GM23248 (cell line): ENCODE results near the gene BLTP1. TPM values are rescaled to one million over a fixed set of nuclear protein-coding genes. Genes with fewer than 3 reads are reported as not detected.
"Not testable (repeated sequence)": the region's sequence is repeated elsewhere in the genome, so short reads cannot be mapped to it uniquely, and the experiment has no call there.

ENCODE experiments used
- DNase-seq: peaks from one replicate; pipeline ENCODE4 v3.0.0-alpha.2; 2015
- H2AFZ ChIP-seq: fragments of 200-600 bp; sonication (generic); 2 replicates; pipeline ENCODE4 v1.6.1; 2016; ENCODE audit warnings: antibody characterized with exemption
- H3F3A ChIP-seq: fragments of 200-600 bp; sonication (generic); 2 replicates; pipeline ENCODE4 v1.6.1; 2016; ENCODE audit warnings: mild to moderate bottlenecking, antibody characterized with exemption, mixed run types; ENCODE audit not compliant: insufficient read depth
- H3K27ac ChIP-seq: fragments of 200-600 bp; sonication (generic); 2 replicates; pipeline ENCODE4 v1.5.1; 2016; ENCODE audit warnings: mild to moderate bottlenecking
- H3K27me3 ChIP-seq: fragments of 200-600 bp; sonication (generic); replicated peaks from 2 replicates; pipeline ENCODE4 v1.6.1; 2016; ENCODE audit warnings: mild to moderate bottlenecking; ENCODE audit not compliant: insufficient read depth
- H3K36me3 ChIP-seq: fragments of 200-600 bp; sonication (generic); 2 replicates; pipeline ENCODE4 v1.6.1; 2016; ENCODE audit warnings: low read depth, mild to moderate bottlenecking
- H3K4me1 ChIP-seq: fragments of 200-600 bp; sonication (generic); 2 replicates; pipeline ENCODE4 v1.6.1; 2016; ENCODE audit warnings: mild to moderate bottlenecking; ENCODE audit not compliant: insufficient read depth
- H3K4me2 ChIP-seq: fragments of 200-600 bp; sonication (generic); one replicate; pipeline ENCODE4 v1.6.1; 2016; ENCODE audit warnings: mild to moderate bottlenecking; ENCODE audit not compliant: unreplicated experiment
- H3K4me3 ChIP-seq: fragments of 200-600 bp; sonication (generic); 2 replicates; pipeline ENCODE4 v1.5.1; 2016; ENCODE audit warnings: mild to moderate bottlenecking
- H3K79me2 ChIP-seq: fragments of 200-600 bp; sonication (generic); 2 replicates; pipeline ENCODE4 v1.6.1; 2016; ENCODE audit warnings: mild to moderate bottlenecking; ENCODE audit not compliant: insufficient read depth
- H3K9ac ChIP-seq: fragments of 200-600 bp; sonication (generic); 2 replicates; pipeline ENCODE4 v1.6.1; 2016; ENCODE audit warnings: mild to moderate bottlenecking
- H3K9me2 ChIP-seq: fragments of 200-600 bp; sonication (generic); 2 replicates; pipeline ENCODE4 v1.6.1; 2016; ENCODE audit warnings: mixed run types, mild to moderate bottlenecking, moderate library complexity; ENCODE audit not compliant: insufficient read depth
- H3K9me3 ChIP-seq: fragments of 200-600 bp; sonication (generic); one replicate; pipeline ENCODE4 v1.6.1; 2017; ENCODE audit warnings: low read depth
- H4K20me1 ChIP-seq: fragments of 200-600 bp; sonication (generic); 2 replicates; pipeline ENCODE4 v1.6.0; 2016; ENCODE audit not compliant: insufficient read depth
- EZH2 ChIP-seq: fragments of 200-600 bp; sonication (generic); IDR thresholded peaks from 2 replicates; pipeline ENCODE4 v1.6.1; 2018; ENCODE audit warnings: antibody characterized with exemption, mild to moderate bottlenecking; ENCODE audit not compliant: insufficient read depth, poor library complexity, severe bottlenecking
- EZH2phosphoT487 ChIP-seq: fragments of 200-600 bp; sonication (generic); IDR thresholded peaks from 2 replicates; pipeline ENCODE4 v1.6.1; 2018; ENCODE audit warnings: antibody characterized with exemption, moderate library complexity, mild to moderate bottlenecking, low read depth; ENCODE audit not compliant: insufficient read depth
- WGBS, 2 experiments: methylation state at CpG; one replicate each; pipeline ENCODE4 v1.1.6; 2015 to 2017; ENCODE audit warnings: low lambda C conversion rate in 2 of 2, low coverage in 1 of 2; ENCODE audit errors: missing lambda C conversion rate in 2 of 2; 5-methylcytosine and 5-hydroxymethylcytosine counted together
- in situ Hi-C: fragments of 300-500 bp; cut with MboI; formaldehyde crosslinking; loops from 2 replicates; pipeline ENCODE4 v1.15.0; 2020
- polyA plus RNA-seq: library from polyadenylated mRNA; unstranded; fragments of >200 nt; fragmentation: Nextera tagmentation; extraction: Ambion mirVana; gene quantifications from 2 replicates; pipeline ENCODE4 v1.2.1, GENCODE V29; 2016
- total RNA-seq: library from RNA; depleted of rRNA; stranded (reverse); fragments of >200 nt; shearing (Covaris generic); gene quantifications from 2 replicates; pipeline ENCODE4 v1.2.3, GENCODE V29; 2014; rRNA removed

BLTP1 gene
- total RNA-seq (41.7 and 62.7 TPM in 2 replicates), polyA plus RNA-seq (8.3 and 9.8 TPM in 2 replicates)

- Histone ChIP-seq H3K4me3 (peak within 1 kb of the TSS; percentile 94), H3K9me2 (no peaks in the 10 kb centered on the region), H3K36me3 (no peaks in the 10 kb centered on the region), H3K9me3 (no peaks in the 10 kb centered on the region), H3K27ac (peak within 1 kb of the TSS; percentile 64), H3K9ac (peak within 1 kb of the TSS; percentile 93), H2AFZ (peak within 1 kb of the TSS; percentile 100), H3K27me3 (no peaks in the 10 kb centered on the region), H3K79me2 (peaks cover 54% of the 10 kb centered on the region), H3K4me2 (peak within 1 kb of the TSS; percentile 93), H3K4me1 (peaks cover 13% of the 10 kb centered on the region), H3F3A (no peaks in the 10 kb centered on the region), H4K20me1 (no peaks in the 10 kb centered on the region)
- in situ Hi-C loops: no loop called here
- DNase-seq: peak; percentile 93
- TF ChIP-seq EZH2 (no peak), EZH2phosphoT487 (no peak)
- WGBS, 2 experiments: 0 to 1% methylated on average over 40 to 53 of the region's 53 CpGs
Measured at GRCh38 chr4:122151982-122152710, at the start of gene BLTP1. BLTP1 (plus strand) TSS chr4:122152331; CDS start chr4:122170648, 18,317 bp downstream.

DNA sequence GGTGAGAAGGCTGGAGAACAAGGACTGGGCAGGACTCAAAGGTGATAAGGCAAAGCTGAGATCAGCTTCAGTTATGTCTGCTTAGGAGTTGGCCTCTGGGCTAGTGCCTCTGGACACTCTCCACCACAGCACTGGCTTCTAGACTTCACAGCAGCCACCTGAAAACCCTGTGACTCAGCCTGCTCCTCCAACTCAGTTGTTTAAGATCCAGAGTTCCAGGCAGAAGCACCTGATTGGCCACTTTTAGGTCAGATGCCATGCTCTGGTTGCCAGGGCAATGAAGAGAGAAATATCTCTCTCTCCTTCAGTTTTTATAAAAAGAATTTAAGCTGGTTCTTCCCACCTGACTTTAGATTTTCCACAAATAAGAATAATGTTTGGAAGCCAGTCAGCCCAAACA lies 47.9 kb upstream of the BLTP1 start:
- no peaks in the 10 kb centered on the region for H3K9me2 ChIP-seq
- H3K4me3 ChIP-seq: no peak overlapping the region
- no peaks in the 10 kb centered on the region for H3F3A ChIP-seq
- no peaks in the 10 kb centered on the region for H3K36me3 ChIP-seq
- no peaks in the 10 kb centered on the region for H3K27me3 ChIP-seq
- H4K20me1 ChIP-seq: no peaks in the 10 kb centered on the region
- no peaks in the 10 kb centered on the region for H3K79me2 ChIP-seq
- H2AFZ ChIP-seq: no peak overlapping the region
- no peaks in the 10 kb centered on the region for H3K4me1 ChIP-seq
- no peak overlapping the region for H3K4me2 ChIP-seq
- no peaks in the 10 kb centered on the region for H3K9me3 ChIP-seq
- TF ChIP-seq EZH2phosphoT487 (no peak), EZH2 (no peak)
- in situ Hi-C loops: no loop called here
- H3K9ac ChIP-seq: no peak overlapping the region
- DNase-seq: no peak
- no peak overlapping the region for H3K27ac ChIP-seq

GRCh38 chr4:122107680-122108079 lies 44.5 kb upstream of the BLTP1 start:
- H4K20me1 ChIP-seq: no peaks in the 10 kb centered on the region
- in situ Hi-C loops: no loop called here

GRCh38 chr4:122110304-122110703 lies 41.8 kb upstream of the BLTP1 start:
- H3K9me3 ChIP-seq, H3F3A ChIP-seq, H4K20me1 ChIP-seq, H3K27ac ChIP-seq, H3K36me3 ChIP-seq, H3K4me3 ChIP-seq, in situ Hi-C loops, H2AFZ ChIP-seq, H3K4me1 ChIP-seq, H3K27me3 ChIP-seq, DNase-seq, H3K79me2 ChIP-seq, H3K9ac ChIP-seq, H3K9me2 ChIP-seq, H3K4me2 ChIP-seq: not testable (repeated sequence)
- WGBS, 2 experiments: 68 to 73% methylated on average over 14 of the region's 14 CpGs

More at GRCh38 chr4:122107680-122108079, 44.5 kb upstream of the BLTP1 start:
- Histone ChIP-seq H3K4me3 (no peak overlapping the region), H3K27ac (no peak overlapping the region), H3K4me2 (no peak overlapping the region), H3K4me1 (no peaks in the 10 kb centered on the region), H3K9ac (no peak overlapping the region), H2AFZ (no peak overlapping the region), H3K36me3 (no peaks in the 10 kb centered on the region), H3K9me2 (no peaks in the 10 kb centered on the region), H3K79me2 (no peaks in the 10 kb centered on the region), H3F3A (no peaks in the 10 kb centered on the region), H3K27me3 (no peaks in the 10 kb centered on the region), H3K9me3 (no peaks in the 10 kb centered on the region)
- 37 to 39% methylated on average over 2 of the region's 2 CpGs for WGBS, 2 experiments
- TF ChIP-seq EZH2 (no peak), EZH2phosphoT487 (no peak)
- DNase-seq: no peak

- no peaks in the 10 kb centered on the region for H3K36me3 ChIP-seq
- H3K4me1 ChIP-seq: no peaks in the 10 kb centered on the region
- H3K9ac ChIP-seq: no peak overlapping the region
- 0% methylated on average over 1 of the region's 1 CpG for WGBS, 2 experiments
- no peaks in the 10 kb centered on the region for H3K27me3 ChIP-seq
- no peak for TF ChIP-seq EZH2
- no peak for TF ChIP-seq EZH2phosphoT487
- no peaks in the 10 kb centered on the region for H3F3A ChIP-seq
- no peaks in the 10 kb centered on the region for H3K9me2 ChIP-seq
- H2AFZ ChIP-seq: no peak overlapping the region
- H3K4me3 ChIP-seq: no peak overlapping the region
- no peaks in the 10 kb centered on the region for H4K20me1 ChIP-seq
- H3K9me3 ChIP-seq: no peaks in the 10 kb centered on the region
- H3K79me2 ChIP-seq: no peaks in the 10 kb centered on the region
- H3K4me2 ChIP-seq: no peak overlapping the region
- H3K27ac ChIP-seq: no peak overlapping the region
- in situ Hi-C loops: no loop called here
- peak; percentile 38 for DNase-seq
Measured at GRCh38 chr4:122117743-122118142, 34.4 kb upstream of the BLTP1 start.
